Stimulated activated naive CD8-positive, alpha-beta T cell treated with anti-CD3 and anti-CD28 coated beads, Interleukin-15, Interleukin-2, amounts not matched to agents 100 ng/mL and 50 ng/mL, for 24 hours (primary cell): Measurements from ENCODE around the gene CDKN2AIPNL.
"Not testable (repeated sequence)": the region's sequence is repeated elsewhere in the genome, so short reads cannot be mapped to it uniquely, and the experiment has no call there.

Source experiments
- H3K27ac Mint-ChIP-seq: one replicate; pipeline ENCODE4 v1.8.0; 2021; ENCODE audit warnings: mild to moderate bottlenecking, mixed read lengths
- H3K27me3 Mint-ChIP-seq: one replicate; pipeline ENCODE4 v1.8.0; 2021; ENCODE audit warnings: mixed read lengths
- H3K36me3 Mint-ChIP-seq: one replicate; pipeline ENCODE4 v1.8.0; 2021; ENCODE audit warnings: low read depth, mixed read lengths
- H3K4me1 Mint-ChIP-seq: one replicate; pipeline ENCODE4 v1.8.0; 2021; ENCODE audit warnings: low read depth, mixed read lengths
- H3K4me3 Mint-ChIP-seq: one replicate; pipeline ENCODE4 v1.8.0; 2021; ENCODE audit warnings: mild to moderate bottlenecking, mixed read lengths
- H3K9me3 Mint-ChIP-seq: one replicate; pipeline ENCODE4 v1.8.0; 2021; ENCODE audit warnings: mixed read lengths

CDKN2AIPNL gene

GRCh38 chr5:134427540-134428041 is 15.9 kb upstream of the CDKN2AIPNL start:
- Mint-ChIP-seq H3K27me3 (peaks cover 6% of the 10 kb centered on the region), H3K9me3 (no peaks in the 10 kb centered on the region), H3K36me3 (no peaks in the 10 kb centered on the region), H3K27ac (no peak overlapping the region), H3K4me3 (no peak overlapping the region), H3K4me1 (peaks cover 8% of the 10 kb centered on the region)

GRCh38 chr5:134426361-134426760 is 14.7 kb upstream of the CDKN2AIPNL start:
- no peak overlapping the region for H3K4me3 Mint-ChIP-seq
- H3K27me3 Mint-ChIP-seq, result peaks cover 6% of the 10 kb centered on the region
- no peaks in the 10 kb centered on the region for H3K9me3 Mint-ChIP-seq
- H3K4me1 Mint-ChIP-seq, result no peaks in the 10 kb centered on the region
- no peak overlapping the region for H3K27ac Mint-ChIP-seq
- no peaks in the 10 kb centered on the region for H3K36me3 Mint-ChIP-seq

GRCh38 chr5:134423376-134423775 is 11.7 kb upstream of the CDKN2AIPNL start:
- Mint-ChIP-seq H3K36me3 (no peaks in the 10 kb centered on the region), H3K4me3 (no peak overlapping the region)

GRCh38 chr5:134422791-134423365 is 11.2 kb upstream of the CDKN2AIPNL start:
- H3K27me3 Mint-ChIP-seq, result no peaks in the 10 kb centered on the region
- no peaks in the 10 kb centered on the region for H3K4me1 Mint-ChIP-seq
- no peak overlapping the region for H3K4me3 Mint-ChIP-seq
- H3K36me3 Mint-ChIP-seq, result no peaks in the 10 kb centered on the region
- H3K27ac Mint-ChIP-seq, result no peak overlapping the region
- no peaks in the 10 kb centered on the region for H3K9me3 Mint-ChIP-seq

More at GRCh38 chr5:134423376-134423775, 11.7 kb upstream of the CDKN2AIPNL start:
- no peaks in the 10 kb centered on the region for H3K9me3 Mint-ChIP-seq
- no peaks in the 10 kb centered on the region for H3K4me1 Mint-ChIP-seq
- no peaks in the 10 kb centered on the region for H3K27me3 Mint-ChIP-seq
- H3K27ac Mint-ChIP-seq, result no peak overlapping the region

- not testable (repeated sequence) for H3K9me3 Mint-ChIP-seq, H3K27ac Mint-ChIP-seq, H3K4me3 Mint-ChIP-seq, H3K27me3 Mint-ChIP-seq, H3K36me3 Mint-ChIP-seq, H3K4me1 Mint-ChIP-seq
Measured at GRCh38 chr5:134421038-134421437, 9.4 kb upstream of the CDKN2AIPNL start.

GRCh38 chr5:134420343-134420742 is 8.7 kb upstream of the CDKN2AIPNL start:
- Mint-ChIP-seq H3K27me3 (no peaks in the 10 kb centered on the region), H3K4me1 (no peaks in the 10 kb centered on the region), H3K36me3 (no peaks in the 10 kb centered on the region), H3K27ac (no peak overlapping the region), H3K9me3 (no peaks in the 10 kb centered on the region), H3K4me3 (no peak overlapping the region)

GRCh38 chr5:134418958-134419357 is 7.3 kb upstream of the CDKN2AIPNL start:
- H3K9me3 Mint-ChIP-seq, result no peaks in the 10 kb centered on the region
- no peaks in the 10 kb centered on the region for H3K36me3 Mint-ChIP-seq
- no peak overlapping the region for H3K27ac Mint-ChIP-seq
- no peak overlapping the region for H3K4me3 Mint-ChIP-seq
- no peaks in the 10 kb centered on the region for H3K27me3 Mint-ChIP-seq
- H3K4me1 Mint-ChIP-seq, result no peaks in the 10 kb centered on the region

GRCh38 chr5:134417707-134418106 is 6.0 kb upstream of the CDKN2AIPNL start:
- Mint-ChIP-seq H3K4me1 (peaks cover 6% of the 10 kb centered on the region), H3K9me3 (no peaks in the 10 kb centered on the region), H3K4me3 (no peak overlapping the region), H3K27me3 (no peaks in the 10 kb centered on the region), H3K27ac (no peak overlapping the region), H3K36me3 (no peaks in the 10 kb centered on the region)

GRCh38 chr5:134413046-134413445 is 1.4 kb upstream of the CDKN2AIPNL start:
- Mint-ChIP-seq H3K36me3 (peaks cover 10% of the 10 kb centered on the region), H3K4me3 (no peak overlapping the region), H3K27ac (no peak overlapping the region), H3K9me3 (no peaks in the 10 kb centered on the region), H3K4me1 (peaks cover 39% of the 10 kb centered on the region), H3K27me3 (no peaks in the 10 kb centered on the region)

GRCh38 chr5:134411228-134411545 is 494 bp downstream of the CDKN2AIPNL start:
- Mint-ChIP-seq H3K27me3 (no peaks in the 10 kb centered on the region), H3K4me1 (peaks cover 51% of the 10 kb centered on the region), H3K36me3 (peaks cover 18% of the 10 kb centered on the region), H3K4me3 (peak overlapping the region; percentile 96), H3K9me3 (no peaks in the 10 kb centered on the region), H3K27ac (peak overlapping the region; percentile 80)

- no peaks in the 10 kb centered on the region for H3K9me3 Mint-ChIP-seq
- peaks cover 54% of the 10 kb centered on the region for H3K4me1 Mint-ChIP-seq
- peaks cover 21% of the 10 kb centered on the region for H3K36me3 Mint-ChIP-seq
- H3K4me3 Mint-ChIP-seq, result peak overlapping the region; percentile 96
- peak overlapping the region; percentile 80 for H3K27ac Mint-ChIP-seq
- no peaks in the 10 kb centered on the region for H3K27me3 Mint-ChIP-seq
Measured at GRCh38 chr5:134410822-134411221, 859 bp downstream of the CDKN2AIPNL start.

- Mint-ChIP-seq H3K4me1 (peaks cover 54% of the 10 kb centered on the region), H3K27ac (no peak overlapping the region), H3K4me3 (peak overlapping the region; percentile 22), H3K9me3 (no peaks in the 10 kb centered on the region), H3K27me3 (no peaks in the 10 kb centered on the region), H3K36me3 (peaks cover 24% of the 10 kb centered on the region)
Measured at GRCh38 chr5:134409321-134409720, 2.4 kb downstream of the CDKN2AIPNL start.

- peaks cover 35% of the 10 kb centered on the region for H3K36me3 Mint-ChIP-seq
- H3K27me3 Mint-ChIP-seq, result no peaks in the 10 kb centered on the region
- H3K27ac Mint-ChIP-seq, result peak overlapping the region; percentile 45
- H3K9me3 Mint-ChIP-seq, result no peaks in the 10 kb centered on the region
- H3K4me3 Mint-ChIP-seq, result no peak overlapping the region
- peaks cover 40% of the 10 kb centered on the region for H3K4me1 Mint-ChIP-seq
Measured at GRCh38 chr5:134406390-134406789, 5.3 kb downstream of the CDKN2AIPNL start.

- Mint-ChIP-seq H3K9me3 (no peaks in the 10 kb centered on the region), H3K36me3 (peaks cover 38% of the 10 kb centered on the region), H3K27ac (no peak overlapping the region), H3K27me3 (no peaks in the 10 kb centered on the region), H3K4me3 (no peak overlapping the region), H3K4me1 (peaks cover 16% of the 10 kb centered on the region)
Measured at GRCh38 chr5:134403951-134404350, 7.7 kb downstream of the CDKN2AIPNL start.

GRCh38 chr5:134398609-134399155 is 13.0 kb downstream of the CDKN2AIPNL start:
- peaks cover 5% of the 10 kb centered on the region for H3K4me1 Mint-ChIP-seq
- no peak overlapping the region for H3K27ac Mint-ChIP-seq
- no peaks in the 10 kb centered on the region for H3K9me3 Mint-ChIP-seq
- H3K27me3 Mint-ChIP-seq, result no peaks in the 10 kb centered on the region
- no peak overlapping the region for H3K4me3 Mint-ChIP-seq
- peaks cover 47% of the 10 kb centered on the region for H3K36me3 Mint-ChIP-seq

- Mint-ChIP-seq H3K27me3 (no peaks in the 10 kb centered on the region), H3K9me3 (no peaks in the 10 kb centered on the region), H3K4me1 (peaks cover 5% of the 10 kb centered on the region), H3K27ac (peak overlapping the region; percentile 45), H3K36me3 (peaks cover 53% of the 10 kb centered on the region), H3K4me3 (no peak overlapping the region)
Measured at GRCh38 chr5:134397196-134397595, 14.5 kb downstream of the CDKN2AIPNL start.
